ENCODE results near the gene RNF186.

- TF ChIP-seq RAD21 (IDR thresholded peaks at IDR 0.05) (no peak), CTCF (IDR thresholded peaks at IDR 0.05; ENCODE audit: low read depth, low read length, missing input control) (no peak), HNF4A (conservative IDR thresholded peaks at IDR 0.05) (no peak), ZBTB33 (IDR thresholded peaks at IDR 0.05) (no peak), REST (IDR thresholded peaks at IDR 0.05) (no peak), TAF1 (conservative IDR thresholded peaks at IDR 0.05) (no peak), SP1 (IDR thresholded peaks at IDR 0.05) (no peak), YY1 (IDR thresholded peaks at IDR 0.05) (no peak), MAX (IDR thresholded peaks at IDR 0.05) (no peak)
Measured at GRCh38 chr1:19765623-19766022, 49.5 kb downstream of the RNF186 start.
